Body of pancreas (tissue), 4 donors: ENCODE results near the gene RBM20. TPM values are rescaled to one million over a fixed set of nuclear protein-coding genes. Genes with fewer than 3 reads are reported as not detected.
"Not testable (repeated sequence)": the region's sequence is repeated elsewhere in the genome, so short reads cannot be mapped to it uniquely, and the experiment has no call there.

Source experiments
- ATAC-seq: fragments of 150-250 bp; one replicate; pipeline ENCODE4 v1.9.1; 2016
- DNase-seq, 4 donors: peaks; one replicate each; pipeline ENCODE4 v3.0.0-alpha.2; 2019
- H3K27ac ChIP-seq, 4 donors: fragments of 200-600 bp; sonication (generic); 1 replicate in 3 of 4; 2 replicates in 1 of 4; pipeline versions ENCODE4 v1.5.1 to v1.6.1; 2016 to 2019; ENCODE audit warnings: mild to moderate bottlenecking in 1 of 4, mixed read lengths in 1 of 4, moderate library complexity in 1 of 4
- H3K27me3 ChIP-seq, 2 donors: fragments of 200-600 bp; sonication (generic); one replicate each; pipeline ENCODE4 v1.6.0; 2016; ENCODE audit warnings: mild to moderate bottlenecking in 1 of 2
- H3K36me3 ChIP-seq, 2 donors: fragments of 200-600 bp; sonication (generic); replicated peaks in 1 of 2; 2 replicates each; pipeline ENCODE4 v1.5.1; 2016; ENCODE audit warnings: low read depth in 2 of 2; ENCODE audit not compliant: insufficient read depth in 1 of 2
- H3K4me1 ChIP-seq: fragments of 200-600 bp; sonication (generic); one replicate; pipeline ENCODE4 v1.6.0; 2016
- H3K4me3 ChIP-seq, 2 donors: fragments of 200-600 bp; sonication (generic); 1 replicate in 1 of 2; 2 replicates in 1 of 2; pipeline ENCODE4 v1.5.1; 2016 to 2019
- H3K9me3 ChIP-seq, 3 donors: fragments of 200-600 bp; sonication (generic); 1 replicate in 2 of 3; 2 replicates in 1 of 3; pipeline ENCODE4 v1.5.1; 2016
- POLR2A ChIP-seq, 3 donors: fragments of 450-650 bp; IDR thresholded peaks; one replicate each; pipeline ENCODE4 v1.6.1; 2016; ENCODE audit warnings: antibody characterized with exemption in 3 of 3, mild to moderate bottlenecking in 2 of 3
- WGBS, 2 donors: methylation state at CpG; one replicate each; pipeline ENCODE4 v1.1.5; 2017; 5-methylcytosine and 5-hydroxymethylcytosine counted together
- intact Hi-C: fragments of 100-400 bp; cut with DNase I; formaldehyde crosslinking; loops from one replicate; pipeline ENCODE4 v1.15.1; 2023
- total RNA-seq, 2 donors: library from RNA; depleted of rRNA; stranded (reverse); fragments of >200 nt; gene quantifications; one replicate each; pipeline ENCODE4 v1.1.0, GENCODE V29; 2016
- TF ChIP-seq, protein P1 (sequence below), 7 experiments: fragments of 450-650 bp in 4 of 7; fragments of 200-600 bp in 3 of 7; sonication (generic) in 3 of 7; IDR thresholded peaks; one replicate each; pipeline ENCODE4 v1.5.1; 2016 to 2019; ENCODE audit warnings: antibody characterized with exemption in 7 of 7

RBM20 gene
- total RNA-seq, 2 donors from 2014 or later = 14.5 to 39.4 TPM

DNA sequence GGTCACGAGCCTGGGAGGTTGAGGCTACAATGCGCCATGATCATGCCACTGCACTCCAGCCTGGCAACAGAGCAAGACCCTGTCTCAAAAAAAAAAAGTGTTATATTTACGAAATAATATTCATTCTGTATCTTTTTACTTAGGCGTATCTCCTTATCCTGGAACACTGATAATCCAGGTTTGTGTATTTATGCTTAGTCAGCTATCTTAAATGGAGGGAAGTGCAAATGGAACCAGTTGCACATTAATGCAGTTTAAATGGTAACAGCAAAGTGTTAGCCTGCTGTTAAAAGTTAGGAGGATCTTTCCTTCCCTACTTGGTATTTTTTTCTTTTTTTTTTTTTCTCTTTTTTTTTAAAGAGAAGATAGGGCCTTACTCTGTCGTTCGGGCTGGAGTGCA is 36.0 kb upstream of the RBM20 start:
- H3K27me3 ChIP-seq = no peaks in the 10 kb centered on the region
- H3K4me1 ChIP-seq = no peaks in the 10 kb centered on the region
- H3K9me3 ChIP-seq = no peaks in the 10 kb centered on the region
- H3K36me3 ChIP-seq = peaks cover 0 to 12% of the 10 kb centered on the region in 2 donors
- no peak for TF ChIP-seq POLR2A (IDR thresholded peaks at IDR 0.05)
- TF ChIP-seq, protein P1, sequence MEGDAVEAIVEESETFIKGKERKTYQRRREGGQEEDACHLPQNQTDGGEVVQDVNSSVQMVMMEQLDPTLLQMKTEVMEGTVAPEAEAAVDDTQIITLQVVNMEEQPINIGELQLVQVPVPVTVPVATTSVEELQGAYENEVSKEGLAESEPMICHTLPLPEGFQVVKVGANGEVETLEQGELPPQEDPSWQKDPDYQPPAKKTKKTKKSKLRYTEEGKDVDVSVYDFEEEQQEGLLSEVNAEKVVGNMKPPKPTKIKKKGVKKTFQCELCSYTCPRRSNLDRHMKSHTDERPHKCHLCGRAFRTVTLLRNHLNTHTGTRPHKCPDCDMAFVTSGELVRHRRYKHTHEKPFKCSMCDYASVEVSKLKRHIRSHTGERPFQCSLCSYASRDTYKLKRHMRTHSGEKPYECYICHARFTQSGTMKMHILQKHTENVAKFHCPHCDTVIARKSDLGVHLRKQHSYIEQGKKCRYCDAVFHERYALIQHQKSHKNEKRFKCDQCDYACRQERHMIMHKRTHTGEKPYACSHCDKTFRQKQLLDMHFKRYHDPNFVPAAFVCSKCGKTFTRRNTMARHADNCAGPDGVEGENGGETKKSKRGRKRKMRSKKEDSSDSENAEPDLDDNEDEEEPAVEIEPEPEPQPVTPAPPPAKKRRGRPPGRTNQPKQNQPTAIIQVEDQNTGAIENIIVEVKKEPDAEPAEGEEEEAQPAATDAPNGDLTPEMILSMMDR (IDR thresholded peaks at IDR 0.05) = no peak
- DNase-seq (no peak), ATAC-seq (no peak)
- no peak overlapping the region for H3K4me3 ChIP-seq
- intact Hi-C loops = no loop called here
- no peak overlapping the region for H3K27ac ChIP-seq
- 62 to 63% methylated on average over 6 of the region's 6 CpGs for WGBS, 2 donors

DNA sequence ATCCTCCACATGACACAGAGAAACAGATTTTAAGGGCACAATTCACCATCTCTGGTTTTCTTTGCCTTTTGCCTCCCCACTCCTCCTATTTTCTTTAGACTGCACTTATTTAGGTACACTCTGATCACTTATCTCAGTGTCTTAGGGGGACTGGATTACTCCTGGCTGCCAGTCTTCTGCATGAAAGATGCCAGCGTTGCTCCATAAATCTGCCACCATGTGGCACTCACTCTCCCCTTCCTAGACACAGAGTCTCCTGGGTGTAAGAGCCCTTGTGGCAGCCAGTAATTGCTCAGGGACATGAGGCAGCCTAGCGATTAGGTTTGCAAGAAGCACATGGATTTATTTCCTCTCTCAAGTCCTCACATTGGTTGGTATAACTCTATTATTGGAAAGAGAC is 34.5 kb upstream of the RBM20 start:
- no peaks in the 10 kb centered on the region for H3K27me3 ChIP-seq
- H3K4me1 ChIP-seq = no peaks in the 10 kb centered on the region
- peaks cover 0 to 10% of the 10 kb centered on the region in 2 donors for H3K36me3 ChIP-seq
- DNase-seq = no peak
- H3K27ac ChIP-seq = no peak overlapping the region
- intact Hi-C loops = no loop called here
- TF ChIP-seq, protein P1 (IDR thresholded peaks at IDR 0.05) = no peak
- TF ChIP-seq POLR2A (IDR thresholded peaks at IDR 0.05) = no peak
- WGBS, 2 donors = 19% methylated on average over 2 of the region's 2 CpGs
- no peak overlapping the region for H3K4me3 ChIP-seq
- no peaks in the 10 kb centered on the region for H3K9me3 ChIP-seq
- ATAC-seq = no peak

- Histone ChIP-seq H3K4me3 (no peak overlapping the region), H3K36me3 (peaks cover 0 to 7% of the 10 kb centered on the region in 2 donors), H3K27ac (no peak overlapping the region), H3K4me1 (no peaks in the 10 kb centered on the region), H3K9me3 (no peaks in the 10 kb centered on the region), H3K27me3 (no peaks in the 10 kb centered on the region)
- ATAC-seq (peak; percentile 73), DNase-seq (peak; percentile 46 to 64 (median 51))
- TF ChIP-seq, protein P1 (IDR thresholded peaks at IDR 0.05) = peak; percentile 60 to 84 (median 80)
- no peak for TF ChIP-seq POLR2A (IDR thresholded peaks at IDR 0.05)
- WGBS, 2 donors = 7 to 11% methylated on average over 3 of the region's 3 CpGs
- intact Hi-C loops = no loop called here
Observed at GRCh38 chr10:110610308-110610774, 33.8 kb upstream of the RBM20 start.

DNA sequence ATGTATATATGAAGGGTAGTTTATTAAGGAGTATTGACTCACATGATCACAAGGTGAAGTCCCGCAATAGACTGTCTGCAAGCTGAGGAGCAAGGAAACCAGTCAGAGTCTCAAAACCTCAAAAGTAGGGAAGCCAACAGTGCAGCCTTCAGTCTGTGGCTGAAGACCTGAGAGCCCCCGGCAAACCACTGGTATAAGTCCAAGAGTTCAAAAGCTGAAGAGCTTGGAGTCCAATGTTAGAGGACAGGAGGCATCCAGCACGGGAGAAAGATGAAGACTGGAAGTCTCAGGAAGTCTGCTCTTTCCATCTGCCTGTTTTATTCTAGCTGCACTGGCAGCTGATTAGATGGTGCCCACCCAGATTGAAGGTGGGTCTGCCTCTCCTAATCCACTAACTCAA is 33.4 kb upstream of the RBM20 start:
- WGBS, 2 donors = 63 to 83% methylated on average over 2 to 3 of the region's 3 CpGs
- H3K9me3 ChIP-seq, intact Hi-C loops, H3K4me3 ChIP-seq, DNase-seq, H3K36me3 ChIP-seq, ATAC-seq, H3K27ac ChIP-seq, H3K27me3 ChIP-seq, H3K4me1 ChIP-seq: not testable (repeated sequence)

- TF ChIP-seq, protein P1 (IDR thresholded peaks at IDR 0.05) = no peak
- no peak for TF ChIP-seq POLR2A (IDR thresholded peaks at IDR 0.05)
Observed at GRCh38 chr10:110612087-110612486, 32.0 kb upstream of the RBM20 start.

More at GRCh38 chr10:110612087-110612486, 32.0 kb upstream of the RBM20 start:
- intact Hi-C loops = no loop called here
- WGBS, 2 donors = 66 to 95% methylated on average over 2 to 3 of the region's 3 CpGs
- no peaks in the 10 kb centered on the region for H3K27me3 ChIP-seq
- H3K36me3 ChIP-seq = no peaks in the 10 kb centered on the region
- no peak overlapping the region for H3K4me3 ChIP-seq
- DNase-seq = no peak
- ATAC-seq = no peak
- H3K27ac ChIP-seq = no peak overlapping the region
- H3K4me1 ChIP-seq = no peaks in the 10 kb centered on the region
- H3K9me3 ChIP-seq = no peaks in the 10 kb centered on the region
